Fibroblast of skin of abdomen (primary cell): ENCODE data around the gene TNP2.

Source experiments
- DNase-seq: peaks from one replicate; pipeline ENCODE4 v3.0.0-alpha.2; 2013

Gene TNP2

DNA sequence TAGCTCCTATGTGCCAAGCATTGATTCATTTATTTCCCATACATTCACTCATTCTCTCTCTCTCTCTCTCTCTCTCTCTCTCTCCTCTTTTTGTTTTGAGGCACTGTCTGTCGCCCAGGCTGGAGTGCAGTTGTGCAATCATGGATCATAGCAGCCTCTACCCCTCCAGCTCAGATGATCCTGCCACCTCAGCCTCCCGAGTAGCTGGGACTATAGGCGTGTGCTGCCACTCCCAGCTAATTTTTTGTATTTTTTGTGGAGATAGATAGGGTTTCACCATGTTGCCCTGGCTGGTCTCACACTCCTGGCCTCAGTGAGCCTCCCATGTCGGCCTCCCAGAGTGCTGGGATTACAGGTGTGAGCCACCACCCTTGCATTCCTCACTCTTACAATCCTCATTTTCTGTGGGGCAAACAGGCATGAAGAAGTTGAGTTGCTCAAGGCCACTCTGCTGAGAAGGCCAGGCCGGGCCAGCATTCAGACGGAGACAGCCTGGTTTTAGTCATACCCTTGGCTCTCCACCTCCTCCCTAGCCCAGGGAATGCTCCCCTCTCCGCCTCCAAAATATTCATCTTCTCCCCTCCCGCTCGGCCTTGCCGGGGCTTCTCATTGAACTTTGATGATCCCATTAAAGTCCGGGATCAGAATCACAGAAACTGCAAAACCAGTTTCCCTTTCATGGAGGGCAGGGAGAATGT, 7.9 kb upstream of the TNP2 start:
- no peak for DNase-seq

- no peak for DNase-seq
Observed at GRCh38 chr16:11276143-11276895, 7.2 kb upstream of the TNP2 start, which contains the start of gene PRM2. PRM2 (minus strand) TSS chr16:11276480; CDS start chr16:11276370, 110 bp downstream.

- DNase-seq: no peak
Observed at GRCh38 chr16:11274964-11275363, 5.8 kb upstream of the TNP2 start.

- DNase-seq: no peak
Observed at GRCh38 chr16:11273721-11274324, 4.7 kb upstream of the TNP2 start.

DNA sequence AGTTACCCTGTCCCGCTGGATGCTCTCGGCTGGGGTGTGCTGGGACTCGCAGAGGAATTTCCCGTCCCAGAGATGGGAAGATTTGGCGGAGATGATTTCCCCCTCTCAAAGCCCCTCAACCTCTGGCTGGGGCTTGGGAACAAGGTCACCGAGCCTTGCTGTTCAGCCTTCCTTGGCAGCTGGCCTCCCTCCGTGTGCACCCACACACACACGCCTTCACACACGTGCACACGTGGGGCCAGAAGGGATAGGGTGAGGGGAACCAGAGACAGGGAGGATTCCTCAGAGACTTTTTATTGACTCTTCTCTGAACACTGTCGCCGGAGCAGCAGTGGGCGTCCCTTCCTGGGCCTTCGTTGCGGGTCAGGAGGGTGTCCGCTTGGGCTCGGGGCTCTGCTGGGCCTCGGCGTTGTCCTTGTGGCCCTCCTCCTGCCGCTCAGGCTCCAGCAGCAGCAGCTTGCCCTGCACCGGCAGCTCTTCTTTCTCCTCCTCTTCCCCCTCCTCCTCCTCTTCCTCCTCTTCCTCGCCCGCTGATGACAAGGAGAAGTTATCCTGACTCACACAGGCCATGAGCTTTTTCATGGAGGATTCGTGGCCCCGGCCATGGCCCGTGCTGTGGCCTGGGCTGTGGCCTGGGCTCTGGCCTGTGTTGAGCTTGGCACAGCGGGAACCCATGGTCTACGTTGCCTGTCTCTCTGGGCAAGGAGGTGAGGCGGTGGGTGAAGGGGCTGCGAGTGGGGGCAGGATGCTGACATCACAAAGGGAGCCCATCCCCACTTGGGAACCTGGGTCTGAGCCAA, 4.0 kb upstream of the TNP2 start, which contains the start of gene PRM3:
Gene PRM3, minus strand, starts transcription at position 709 of the 800 bp plus-strand sequence. Its CDS starts 34 bp downstream, at position 675.
- DNase-seq: no peak

- DNase-seq: no peak
Observed at GRCh38 chr16:11272484-11272883, 3.4 kb upstream of the TNP2 start.

DNA sequence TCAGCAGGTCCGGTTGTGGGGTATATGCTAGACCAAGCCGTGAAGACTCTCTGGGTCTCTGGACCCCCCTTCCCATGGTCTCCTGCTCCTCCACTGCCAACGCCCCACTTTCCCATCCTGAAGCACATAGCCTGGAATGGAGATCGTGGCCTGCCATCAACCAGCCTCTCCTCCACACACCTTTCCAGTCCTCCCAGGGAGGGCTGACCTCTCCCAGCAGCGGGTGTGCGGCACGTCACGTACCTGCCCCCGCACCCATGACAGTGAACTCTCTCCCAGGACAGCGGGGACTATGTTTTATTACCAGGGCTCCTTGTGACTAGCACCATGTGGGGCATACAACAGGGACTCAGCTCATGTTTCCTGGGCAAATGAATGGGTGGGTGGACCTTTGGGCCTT, 2.5 kb upstream of the TNP2 start:
- no peak for DNase-seq

GRCh38 chr16:11270602-11271162, 1.6 kb upstream of the TNP2 start:
- no peak for DNase-seq

DNA sequence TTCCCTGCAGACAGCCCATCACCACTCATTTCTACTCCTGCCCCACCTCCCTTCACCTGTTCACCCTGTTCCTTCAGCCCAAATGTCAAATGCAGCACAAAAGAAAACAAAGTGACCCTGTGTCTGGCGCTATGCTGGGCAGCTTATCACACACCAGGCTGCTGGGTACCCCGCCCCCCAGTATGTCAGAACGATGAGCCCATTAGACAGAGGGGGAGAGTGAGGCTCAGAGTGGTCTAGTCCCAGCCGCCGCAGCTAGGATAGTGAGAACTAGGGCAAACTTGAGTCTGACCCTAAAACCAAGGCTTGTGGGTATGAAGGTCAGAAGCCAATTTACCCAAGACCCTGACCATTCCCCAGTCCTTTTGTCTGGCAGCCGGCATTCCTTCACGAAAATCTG, 4.0 kb downstream of the TNP2 start:
- no peak for DNase-seq

DNA sequence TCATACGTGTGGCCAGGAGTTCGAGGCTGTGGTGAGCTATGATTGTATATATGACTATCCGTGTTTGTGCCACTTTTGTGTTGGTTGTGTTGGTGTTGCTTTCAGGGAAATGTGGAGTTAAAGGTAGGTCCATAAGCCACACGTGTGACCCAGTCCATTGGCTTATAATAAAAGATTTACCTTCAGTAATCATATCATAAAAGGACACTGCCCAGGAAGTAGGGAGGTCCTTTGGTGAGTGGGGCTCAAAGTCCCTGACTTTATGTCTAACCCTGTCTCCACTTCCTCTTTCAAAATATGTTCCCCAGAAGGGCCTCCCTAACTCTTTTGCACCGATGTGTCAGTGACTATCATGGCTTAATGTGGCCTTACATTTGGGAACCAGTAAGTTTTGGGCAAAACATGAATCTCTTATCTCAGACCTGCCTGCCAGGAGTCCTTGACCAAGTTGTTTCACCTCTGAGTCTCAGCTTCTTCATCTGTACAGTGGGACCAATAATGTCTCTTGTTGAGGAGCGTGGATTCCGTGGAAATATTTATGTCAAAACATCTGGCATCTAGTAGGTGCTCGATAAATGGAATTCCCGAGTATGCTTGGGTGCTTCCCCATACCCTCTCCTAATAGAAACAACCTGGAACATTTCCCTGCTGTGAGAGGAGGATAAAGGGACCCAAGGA, 4.8 kb downstream of the TNP2 start:
- no peak for DNase-seq

GRCh38 chr16:11263737-11264136, 5.4 kb downstream of the TNP2 start:
- no peak for DNase-seq

DNA sequence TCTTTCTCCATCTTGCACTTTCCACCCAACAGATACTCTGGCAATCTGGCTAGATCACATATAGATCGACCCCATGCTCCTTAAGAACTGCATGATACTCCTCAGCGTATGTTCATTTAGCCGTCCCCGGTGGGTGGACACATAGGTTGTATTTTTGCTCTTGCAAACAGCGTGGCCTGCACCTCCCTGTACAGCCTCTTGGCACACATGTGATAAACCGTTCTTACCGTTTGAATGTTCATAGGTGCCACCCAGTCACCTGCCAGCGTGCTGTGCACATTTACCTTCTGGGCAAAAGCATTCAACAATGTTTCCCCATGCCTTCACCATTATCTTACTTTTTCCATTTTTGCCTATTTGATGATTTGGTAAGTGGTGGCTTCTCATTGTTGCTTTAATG, 6.2 kb downstream of the TNP2 start:
- no peak for DNase-seq

- no peak for DNase-seq
Observed at GRCh38 chr16:11260596-11260966, 8.5 kb downstream of the TNP2 start.

- DNase-seq: no peak
Observed at GRCh38 chr16:11259655-11260595, 9.2 kb downstream of the TNP2 start.

DNA sequence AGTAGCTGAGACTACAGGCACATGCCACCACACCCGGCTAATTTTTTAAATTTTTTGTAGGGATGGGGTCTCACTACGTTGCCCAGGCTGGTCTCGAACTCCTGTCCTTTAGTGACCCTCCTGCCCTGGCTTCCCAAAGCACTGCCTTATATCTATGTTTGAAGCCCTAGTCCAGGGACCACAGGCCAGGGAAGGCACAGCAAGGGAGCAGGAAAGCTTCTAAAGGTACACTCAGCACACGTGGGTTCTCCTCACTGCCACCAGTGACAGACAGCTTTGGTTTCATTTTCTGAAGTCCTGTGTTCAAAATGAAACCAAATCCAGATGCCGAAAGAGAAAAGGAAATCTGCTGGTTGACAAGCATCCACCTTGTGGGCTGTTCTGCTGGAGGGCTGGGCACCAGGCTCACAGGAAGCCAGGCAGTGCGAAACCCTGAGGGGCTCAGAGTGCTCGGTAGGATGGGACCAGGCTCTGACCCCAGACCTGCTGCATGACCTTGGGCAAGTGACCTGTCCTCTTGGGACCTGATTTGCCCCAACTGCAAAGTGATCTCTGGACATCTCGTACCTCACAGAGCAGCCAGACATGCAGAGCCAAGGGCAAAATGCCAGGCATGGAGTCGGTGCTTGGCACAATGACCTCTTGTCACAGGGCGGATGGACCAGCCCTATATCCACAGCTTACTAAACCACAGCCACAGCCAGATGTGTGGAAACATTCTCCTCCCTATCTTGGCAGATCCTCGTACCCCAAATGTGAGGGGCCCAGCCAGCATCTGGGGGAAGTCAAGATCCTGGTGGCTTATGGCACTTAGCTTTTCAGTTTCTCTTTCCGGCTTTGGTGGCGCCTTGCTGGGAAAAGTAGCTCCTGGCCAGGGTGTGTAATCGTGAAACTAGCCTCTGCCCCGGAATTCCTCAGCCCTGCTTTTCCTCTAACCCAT, 10.3 kb downstream of the TNP2 start:
- DNase-seq: no peak

DNA sequence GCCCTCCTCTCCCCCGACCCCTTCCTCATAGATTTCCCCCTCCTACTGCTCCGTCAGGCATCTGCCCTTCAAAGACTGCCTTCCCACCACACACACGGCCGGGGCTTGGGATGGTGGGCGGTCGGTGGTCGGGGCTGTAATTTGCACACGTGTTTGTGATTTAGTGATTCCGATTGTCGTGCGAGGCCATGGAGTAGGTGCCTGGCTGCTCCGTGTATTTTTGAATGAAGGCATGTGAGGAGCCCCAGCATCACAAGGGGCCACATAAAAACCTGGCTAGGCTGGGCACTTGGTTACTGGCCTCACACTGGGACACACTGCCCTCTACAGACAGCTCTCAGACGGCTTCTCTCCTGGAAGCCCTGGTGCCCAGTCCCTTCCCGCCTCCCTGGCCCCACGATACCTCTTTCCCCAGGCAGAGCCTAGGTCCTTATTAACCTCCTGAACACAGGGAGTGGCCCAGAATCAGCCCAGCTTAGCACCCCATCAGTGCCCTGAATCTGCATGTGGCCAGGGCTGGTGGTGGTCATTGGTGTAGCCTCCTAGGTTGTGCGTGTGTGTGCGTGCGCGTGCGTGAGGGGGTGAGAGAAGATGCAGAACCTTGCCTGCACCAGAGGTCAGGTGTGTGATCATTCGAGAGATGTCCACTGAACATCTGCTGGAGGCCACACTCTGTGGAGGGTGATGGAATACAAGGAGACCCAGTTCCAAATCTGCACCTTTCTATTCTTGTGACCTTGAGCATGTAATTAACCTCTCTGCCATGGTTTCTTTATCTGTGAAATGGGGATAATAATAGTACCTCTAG, 11.8 kb downstream of the TNP2 start:
- peak; percentile 81 for DNase-seq

DNA sequence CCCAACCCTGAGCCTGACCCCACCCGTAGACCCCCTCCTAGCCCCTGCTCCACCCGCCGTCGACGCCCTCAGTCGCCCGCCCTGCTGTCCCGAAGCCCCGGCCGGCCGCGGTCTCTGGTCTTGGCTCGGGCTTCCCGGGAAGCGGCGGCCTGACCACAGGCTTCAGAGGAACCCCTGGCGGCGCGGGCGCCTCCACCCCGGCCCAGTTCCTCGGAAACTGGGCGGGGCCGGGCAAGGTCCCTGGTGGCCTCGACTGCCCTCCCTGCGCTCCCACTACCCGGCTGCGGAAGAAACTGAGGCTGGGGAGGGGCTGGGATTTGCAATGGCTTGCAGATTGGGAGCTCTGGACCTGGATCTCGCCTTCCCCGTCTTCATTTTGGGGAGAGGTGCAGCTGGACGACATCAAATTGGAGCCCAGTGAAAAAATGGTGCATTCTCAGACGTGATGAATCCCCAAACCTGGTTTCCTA, 12.4 kb downstream of the TNP2 start:
- peak; percentile 41 for DNase-seq
